GM12865 (cell line): ENCODE results near the gene CLIC1.

Experiments used
- DNase-seq: peaks from one replicate; pipeline ENCODE4 v3.0.0; 2010; ENCODE audit warnings: low read depth
- H3K4me3 ChIP-seq: 2 replicates; pipeline ENCODE4 v1.5.1; 2011; ENCODE audit warnings: mild to moderate bottlenecking, low read depth, low read length, control low read depth
- TF ChIP-seq, protein P1 (sequence below): IDR thresholded peaks from 2 replicates; pipeline ENCODE4 v1.5.1; 2011; ENCODE audit warnings: low read length, control low read depth, low read depth, inconsistent platforms; ENCODE audit not compliant: insufficient read depth; ENCODE audit errors: missing control alignments

CLIC1 gene

DNA sequence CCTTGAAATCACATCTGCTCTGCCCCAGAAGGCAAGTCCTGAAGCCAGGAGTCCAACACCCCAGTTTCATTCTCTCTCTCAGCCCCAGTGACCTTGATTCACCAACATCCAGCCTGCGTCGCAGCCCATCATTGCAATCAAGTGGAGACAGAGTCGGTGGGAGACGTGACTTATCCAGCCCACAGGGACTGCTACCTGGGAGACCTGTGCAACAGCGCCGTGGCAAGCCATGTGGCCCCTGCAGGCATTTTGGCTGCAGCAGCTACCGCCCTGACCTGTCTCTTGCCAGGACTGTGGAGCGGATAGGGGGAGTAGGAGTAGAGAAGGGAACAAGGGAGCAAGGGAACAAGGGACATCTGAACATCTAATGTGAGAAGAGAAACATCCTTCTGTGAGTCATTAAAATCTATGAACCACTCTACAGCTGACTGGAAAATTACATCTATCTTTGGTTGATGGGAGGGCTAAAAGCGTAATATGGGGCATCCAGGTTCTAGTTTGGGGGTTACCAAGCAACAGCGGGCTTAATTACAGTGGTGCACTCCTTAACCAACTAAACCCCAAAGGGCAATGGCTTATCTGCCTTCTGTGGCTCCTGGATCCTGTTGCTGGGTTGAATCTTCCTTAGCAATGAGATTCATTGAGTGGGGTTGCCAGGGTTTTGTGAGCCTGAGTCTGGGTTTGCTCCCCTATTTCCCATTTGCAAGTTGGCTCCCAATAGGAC, 18.7 kb downstream of the CLIC1 start:
- TF ChIP-seq, protein P1, sequence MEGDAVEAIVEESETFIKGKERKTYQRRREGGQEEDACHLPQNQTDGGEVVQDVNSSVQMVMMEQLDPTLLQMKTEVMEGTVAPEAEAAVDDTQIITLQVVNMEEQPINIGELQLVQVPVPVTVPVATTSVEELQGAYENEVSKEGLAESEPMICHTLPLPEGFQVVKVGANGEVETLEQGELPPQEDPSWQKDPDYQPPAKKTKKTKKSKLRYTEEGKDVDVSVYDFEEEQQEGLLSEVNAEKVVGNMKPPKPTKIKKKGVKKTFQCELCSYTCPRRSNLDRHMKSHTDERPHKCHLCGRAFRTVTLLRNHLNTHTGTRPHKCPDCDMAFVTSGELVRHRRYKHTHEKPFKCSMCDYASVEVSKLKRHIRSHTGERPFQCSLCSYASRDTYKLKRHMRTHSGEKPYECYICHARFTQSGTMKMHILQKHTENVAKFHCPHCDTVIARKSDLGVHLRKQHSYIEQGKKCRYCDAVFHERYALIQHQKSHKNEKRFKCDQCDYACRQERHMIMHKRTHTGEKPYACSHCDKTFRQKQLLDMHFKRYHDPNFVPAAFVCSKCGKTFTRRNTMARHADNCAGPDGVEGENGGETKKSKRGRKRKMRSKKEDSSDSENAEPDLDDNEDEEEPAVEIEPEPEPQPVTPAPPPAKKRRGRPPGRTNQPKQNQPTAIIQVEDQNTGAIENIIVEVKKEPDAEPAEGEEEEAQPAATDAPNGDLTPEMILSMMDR, result no peak
- H3K4me3 ChIP-seq, result no peak overlapping the region
- DNase-seq, result no peak

DNA sequence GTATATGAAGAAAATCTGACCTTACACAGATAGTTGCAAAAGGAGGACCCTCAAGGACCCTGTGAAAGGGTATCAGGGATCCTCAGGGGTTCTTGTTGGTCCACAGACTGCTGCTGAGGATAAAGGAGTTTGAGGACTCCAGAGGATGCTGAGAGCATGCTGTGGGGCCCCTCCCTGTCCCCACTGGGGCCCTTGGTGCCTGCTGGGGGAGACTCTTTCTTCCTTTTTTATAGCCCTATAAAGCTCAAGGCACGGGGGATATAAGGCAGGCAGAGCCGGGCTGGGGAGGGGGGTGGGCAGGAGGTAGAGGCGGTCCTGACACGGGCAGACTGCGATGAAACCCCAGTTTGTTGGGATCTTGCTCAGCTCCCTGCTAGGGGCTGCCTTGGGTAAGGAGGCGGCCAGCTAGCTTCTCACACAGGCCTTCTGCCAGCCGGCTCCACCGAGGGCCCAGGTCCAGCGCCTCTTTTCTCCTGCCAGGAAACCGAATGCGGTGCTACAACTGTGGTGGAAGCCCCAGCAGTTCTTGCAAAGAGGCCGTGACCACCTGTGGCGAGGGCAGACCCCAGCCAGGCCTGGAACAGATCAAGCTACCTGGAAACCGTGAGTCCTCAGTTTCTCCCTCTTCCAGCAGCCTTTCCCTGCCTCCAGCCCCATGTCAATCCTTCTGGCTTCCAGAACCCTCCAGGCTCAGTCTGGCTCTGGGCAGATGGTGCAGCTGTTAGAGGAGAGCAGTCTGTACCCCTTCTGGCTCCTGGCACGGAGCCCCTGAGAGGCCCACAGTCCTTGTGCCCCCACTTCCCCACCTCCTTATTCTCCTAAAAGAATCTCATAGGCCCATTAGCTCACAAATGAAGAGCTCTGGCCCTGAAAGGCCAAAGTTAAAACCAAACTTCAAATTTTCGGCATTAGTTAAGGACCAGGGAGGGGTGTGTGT, 21.0 kb downstream of the CLIC1 start, which contains the start of gene LY6G6D:
Gene LY6G6D (plus strand): TSS at position 327 of the 937 bp plus-strand sequence. CDS start 8 bp downstream, at position 335.
- H3K4me3 ChIP-seq, result no peak within 1 kb of the TSS
- TF ChIP-seq, protein P1, result no peak
- no peak for DNase-seq

DNA sequence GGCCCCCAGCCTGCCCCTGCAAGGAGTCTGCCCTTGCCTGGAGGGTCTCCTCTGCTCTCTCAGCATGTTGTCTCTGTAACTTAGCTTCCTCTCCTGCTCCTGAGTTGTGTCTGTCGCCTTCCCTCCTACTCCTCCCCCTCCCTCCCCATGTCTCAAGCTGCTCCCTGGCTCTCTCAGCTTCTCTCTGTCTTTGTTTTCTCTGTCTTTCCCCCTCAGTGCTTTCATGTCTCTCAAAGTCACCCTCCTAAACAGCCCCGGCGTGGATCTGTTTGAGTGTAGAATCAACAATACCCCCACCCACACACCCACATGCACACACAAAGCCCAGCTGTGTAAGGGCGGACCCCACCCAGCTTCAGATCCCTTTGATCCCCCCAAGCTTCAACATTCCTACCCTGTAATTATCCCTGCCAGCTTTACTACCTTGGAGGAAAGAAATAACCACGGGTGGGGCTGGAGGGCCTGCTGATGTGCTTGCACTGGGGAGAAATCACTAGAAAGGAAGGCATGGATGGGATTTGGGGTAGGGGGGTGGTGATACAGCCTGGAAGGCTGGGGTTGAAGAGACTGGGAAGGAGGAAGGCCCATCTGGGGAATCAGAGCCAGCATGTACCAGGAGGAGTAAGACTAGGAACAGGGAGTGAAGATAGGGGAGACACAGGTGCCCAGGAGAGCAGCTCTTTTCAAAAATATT, 22.2 kb downstream of the CLIC1 start:
- TF ChIP-seq, protein P1, result no peak
- no peak overlapping the region for H3K4me3 ChIP-seq

DNA sequence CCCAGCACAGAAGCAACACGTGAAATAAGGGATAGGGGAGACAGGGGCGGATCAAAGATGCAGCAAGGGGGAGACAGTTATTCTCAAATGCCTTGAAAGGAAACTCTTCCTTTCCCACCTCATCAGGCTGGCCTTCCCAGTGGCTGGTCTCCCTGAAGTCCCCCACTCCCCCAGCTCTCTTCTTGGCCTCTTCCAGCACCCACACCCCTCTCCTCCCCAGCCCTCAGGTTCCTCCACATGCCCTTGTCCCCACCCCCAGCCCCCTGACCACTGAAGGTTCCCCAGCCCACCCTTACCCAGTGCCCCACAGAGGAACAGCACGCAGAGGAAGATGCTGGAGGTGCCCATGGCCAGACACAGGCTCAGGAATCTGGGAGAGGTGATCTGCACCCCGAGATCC, 22.9 kb downstream of the CLIC1 start:
- TF ChIP-seq, protein P1, result no peak
- no peak for DNase-seq
- H3K4me3 ChIP-seq, result no peak overlapping the region

More for the DNA sequence above, 22.2 kb downstream of the CLIC1 start:
- DNase-seq, result no peak

DNA sequence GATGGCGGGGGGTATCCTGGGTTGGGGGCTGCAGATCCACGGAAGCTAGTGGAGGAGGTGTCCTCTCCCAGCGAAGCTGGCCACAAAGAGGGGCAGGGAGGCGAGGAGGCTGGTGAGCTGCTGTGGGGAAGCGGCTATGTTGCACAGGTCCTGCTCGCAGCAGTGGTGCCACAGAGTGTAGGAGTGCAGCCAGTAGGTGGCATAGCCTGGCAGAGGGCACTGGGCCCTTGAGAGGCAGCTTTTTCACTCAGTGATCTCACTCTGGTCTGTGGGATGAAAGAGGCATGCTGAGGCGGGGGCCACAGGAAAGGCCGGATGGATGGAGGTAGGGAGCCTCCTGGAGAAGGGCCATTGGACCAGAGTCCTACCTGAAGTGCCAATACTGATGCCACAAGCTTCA, 24.0 kb downstream of the CLIC1 start:
- TF ChIP-seq, protein P1, result peak; percentile 21
- H3K4me3 ChIP-seq, result no peak overlapping the region
- no peak for DNase-seq

DNA sequence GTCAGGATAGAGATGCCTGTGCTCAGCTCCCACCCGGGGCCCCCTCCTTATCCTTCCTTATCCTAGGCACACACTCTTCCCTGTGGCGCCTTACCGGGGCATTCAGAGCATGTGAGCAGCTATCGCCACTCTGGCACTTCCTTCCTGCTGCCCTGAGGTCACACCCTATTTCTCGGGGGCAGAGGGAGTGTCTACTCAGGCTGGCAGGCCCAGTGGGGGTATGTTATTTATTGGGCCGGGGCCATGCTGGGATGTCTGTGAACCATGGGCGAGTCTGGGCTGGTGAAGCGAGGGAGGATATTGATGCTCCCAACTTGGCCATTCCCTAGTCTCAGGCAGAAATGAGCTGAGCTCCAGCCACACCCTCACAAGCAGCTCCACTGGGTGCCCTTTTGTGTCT, 25.1 kb downstream of the CLIC1 start:
- no peak overlapping the region for H3K4me3 ChIP-seq
- DNase-seq, result no peak
- TF ChIP-seq, protein P1, result no peak
